NCI-H510A (cell line): ENCODE results near the gene ZNF705A.
"Not testable (repeated sequence)": the region's sequence is repeated elsewhere in the genome, so short reads cannot be mapped to it uniquely, and the experiment has no call there.

ENCODE experiments used
- DNase-seq: peaks from one replicate; lab custom pipeline; 2025; lab: John Stamatoyannopoulos, UW

The ZNF705A gene

GRCh38 chr12:8184206-8184605 lies 27.4 kb downstream of the ZNF705A start:
- not testable (repeated sequence) for DNase-seq

- DNase-seq, result not testable (repeated sequence)
Observed at GRCh38 chr12:8188088-8188487, 31.3 kb downstream of the ZNF705A start.

- DNase-seq, result not testable (repeated sequence)
Observed at GRCh38 chr12:8197685-8198308, 41.0 kb downstream of the ZNF705A start.

GRCh38 chr12:8218711-8219382 lies 62.0 kb downstream of the ZNF705A start:
- not testable (repeated sequence) for DNase-seq

GRCh38 chr12:8221375-8221774 lies 64.6 kb downstream of the ZNF705A start:
- DNase-seq, result not testable (repeated sequence)

- DNase-seq, result not testable (repeated sequence)
Observed at GRCh38 chr12:8221844-8222243, 65.0 kb downstream of the ZNF705A start.

GRCh38 chr12:8222303-8222702 lies 65.5 kb downstream of the ZNF705A start:
- DNase-seq, result not testable (repeated sequence)

GRCh38 chr12:8223646-8224045 lies 66.8 kb downstream of the ZNF705A start:
- not testable (repeated sequence) for DNase-seq

- not testable (repeated sequence) for DNase-seq
Observed at GRCh38 chr12:8224782-8225181, 68.0 kb downstream of the ZNF705A start.

- DNase-seq, result no peak
Observed at GRCh38 chr12:8226355-8226754, 69.5 kb downstream of the ZNF705A start.

- not testable (repeated sequence) for DNase-seq
Observed at GRCh38 chr12:8226992-8227731, 70.3 kb downstream of the ZNF705A start, which contains the start of gene FAM90A1. FAM90A1 (minus strand) TSS chr12:8227618; CDS start chr12:8224832, 2,786 bp downstream.

- not testable (repeated sequence) for DNase-seq
Observed at GRCh38 chr12:8227732-8228077, 70.9 kb downstream of the ZNF705A start.

- not testable (repeated sequence) for DNase-seq
Observed at GRCh38 chr12:8228607-8229006, 71.8 kb downstream of the ZNF705A start.

GRCh38 chr12:8229486-8229885 lies 72.7 kb downstream of the ZNF705A start:
- not testable (repeated sequence) for DNase-seq
